MM.1S (cell line): ENCODE results near the gene GLIS2.

Source experiments
- DNase-seq: peaks from one replicate; pipeline ENCODE4 v3.0.0-alpha.2; 2015
- H2AFZ ChIP-seq: fragments of 300-600 bp; sonication (generic); 2 replicates; pipeline ENCODE4 v1.6.0; 2016; ENCODE audit warnings: antibody characterized with exemption, low read length
- H3F3A ChIP-seq: fragments of 300-600 bp; sonication (generic); 2 replicates; pipeline ENCODE4 v1.6.1; 2016; ENCODE audit warnings: mild to moderate bottlenecking, antibody characterized with exemption, low read length, moderate library complexity, mixed read lengths; ENCODE audit not compliant: insufficient read depth
- H3K27ac ChIP-seq: fragments of 300-600 bp; sonication (generic); 2 replicates; pipeline ENCODE4 v1.5.1; 2016; ENCODE audit warnings: mild to moderate bottlenecking, low read length
- H3K27me3 ChIP-seq: fragments of 300-600 bp; sonication (generic); replicated peaks from 2 replicates; pipeline ENCODE4 v1.6.0; 2016; ENCODE audit warnings: low read length; ENCODE audit not compliant: insufficient read depth
- H3K36me3 ChIP-seq: fragments of 300-600 bp; sonication (generic); replicated peaks from 2 replicates; pipeline ENCODE4 v1.6.1; 2016; ENCODE audit warnings: mild to moderate bottlenecking, low read length, mixed read lengths; ENCODE audit not compliant: insufficient read depth
- H3K4me1 ChIP-seq: fragments of 300-600 bp; sonication (generic); 2 replicates; pipeline ENCODE4 v1.6.1; 2016; ENCODE audit warnings: low read length, mixed read lengths
- H3K4me2 ChIP-seq: fragments of 300-600 bp; sonication (generic); 2 replicates; pipeline ENCODE4 v1.6.0; 2016; ENCODE audit warnings: low read depth, low read length
- H3K4me3 ChIP-seq: fragments of 300-600 bp; sonication (generic); 2 replicates; pipeline ENCODE4 v1.5.1; 2016; ENCODE audit warnings: low read length, mixed read lengths
- H3K79me2 ChIP-seq: fragments of 300-600 bp; sonication (generic); 2 replicates; pipeline ENCODE4 v1.6.1; 2016; ENCODE audit warnings: mixed run types, low read length, mixed read lengths
- H3K9ac ChIP-seq: fragments of 300-600 bp; sonication (generic); 2 replicates; pipeline ENCODE4 v1.6.1; 2016; ENCODE audit warnings: low read length, mixed read lengths
- H3K9me2 ChIP-seq: fragments of 300-600 bp; sonication (generic); replicated peaks from 2 replicates; pipeline ENCODE4 v1.6.1; 2016; ENCODE audit warnings: mild to moderate bottlenecking, low read length, mixed read lengths; ENCODE audit not compliant: insufficient read depth
- H3K9me3 ChIP-seq: fragments of 300-600 bp; sonication (generic); replicated peaks from 2 replicates; pipeline ENCODE4 v1.6.1; 2016; ENCODE audit warnings: mild to moderate bottlenecking, low read length, mixed read lengths; ENCODE audit not compliant: insufficient read depth
- H4K20me1 ChIP-seq: fragments of 300-600 bp; sonication (generic); 2 replicates; pipeline ENCODE4 v1.6.1; 2016; ENCODE audit warnings: mild to moderate bottlenecking, low read length, moderate library complexity, mixed read lengths; ENCODE audit not compliant: insufficient read depth
- CTCF ChIP-seq: fragments of 300-600 bp; sonication (generic); IDR thresholded peaks from 2 replicates; pipeline ENCODE4 v1.5.1; 2016; ENCODE audit warnings: antibody characterized with exemption, low read length, mixed read lengths
- EZH2 ChIP-seq: fragments of 300-600 bp; sonication (generic); optimal IDR thresholded peaks from 2 replicates; pipeline ENCODE3; 2017; ENCODE audit warnings: low read depth, mild to moderate bottlenecking, antibody characterized with exemption, low read length, mixed read lengths
- EZH2phosphoT487 ChIP-seq: fragments of 300-600 bp; sonication (generic); IDR thresholded peaks from 2 replicates; pipeline ENCODE4 v1.6.1; 2018; ENCODE audit warnings: antibody characterized with exemption, low read length

GLIS2 gene

GRCh38 chr16:4350787-4351659, 35.2 kb downstream of the GLIS2 start, which contains the start of gene PAM16:
Gene PAM16, minus strand, starts transcription at chr16:4351321. Its CDS starts 87 bp downstream, at chr16:4351234.
- no peaks in the 10 kb centered on the region for H3K36me3 ChIP-seq
- H3K9ac ChIP-seq = peak within 1 kb of the TSS; percentile 66
- peaks cover 42% of the 10 kb centered on the region for H3K79me2 ChIP-seq
- no peaks in the 10 kb centered on the region for H3K9me2 ChIP-seq
- peak within 1 kb of the TSS; percentile 77 for H3K4me3 ChIP-seq
- no peaks in the 10 kb centered on the region for H3K27me3 ChIP-seq
- peak within 1 kb of the TSS; percentile 33 for H3K27ac ChIP-seq
- H2AFZ ChIP-seq = peak within 1 kb of the TSS; percentile 31
- no peaks in the 10 kb centered on the region for H4K20me1 ChIP-seq
- TF ChIP-seq EZH2 (no peak), CTCF (no peak), EZH2phosphoT487 (no peak)
- peak within 1 kb of the TSS; percentile 49 for H3K4me2 ChIP-seq
- H3K4me1 ChIP-seq = 0 out of 2 replicates have a peak, but pooled peaks cover 4% of the 10 kb centered on the region
- no peaks in the 10 kb centered on the region for H3K9me3 ChIP-seq
- peak; percentile 95 for DNase-seq
- peaks cover 26% of the 10 kb centered on the region for H3F3A ChIP-seq

DNA sequence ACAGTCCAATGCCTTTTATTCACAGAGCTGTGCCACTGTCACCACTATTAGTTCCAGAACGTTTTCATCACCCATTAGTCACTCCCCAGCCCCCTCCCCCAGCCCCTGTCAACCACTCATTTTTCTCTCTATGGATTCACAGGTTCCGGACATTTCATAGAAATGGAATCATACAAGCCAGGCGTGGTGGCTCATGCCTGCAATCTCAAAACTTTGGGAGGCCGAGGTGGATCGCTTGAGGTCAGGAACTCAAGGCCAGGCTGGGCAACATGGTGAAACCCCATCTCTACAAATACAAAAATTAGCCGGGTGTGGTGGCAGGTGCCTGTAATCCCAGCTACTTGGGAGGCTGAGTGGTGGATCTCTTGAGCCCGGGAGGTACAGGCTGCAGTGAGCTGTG, 36.0 kb downstream of the GLIS2 start:
- H3K4me2 ChIP-seq = peak overlapping the region; percentile 49; the same call in 1 of the 2 replicates
- H3F3A ChIP-seq = peaks cover 19% of the 10 kb centered on the region
- no peaks in the 10 kb centered on the region for H3K9me3 ChIP-seq
- peak overlapping the region; percentile 16 for H3K27ac ChIP-seq
- no peaks in the 10 kb centered on the region for H3K36me3 ChIP-seq
- TF ChIP-seq EZH2phosphoT487 (no peak), CTCF (no peak), EZH2 (no peak)
- no peak overlapping the region for H3K9ac ChIP-seq
- peaks cover 38% of the 10 kb centered on the region for H3K79me2 ChIP-seq
- no peaks in the 10 kb centered on the region for H3K9me2 ChIP-seq
- H2AFZ ChIP-seq = no peak overlapping the region
- DNase-seq = no peak
- H4K20me1 ChIP-seq = no peaks in the 10 kb centered on the region
- H3K27me3 ChIP-seq = no peaks in the 10 kb centered on the region
- H3K4me3 ChIP-seq = no peak overlapping the region
- H3K4me1 ChIP-seq = 0 out of 2 replicates have a peak, but pooled peaks cover 4% of the 10 kb centered on the region

DNA sequence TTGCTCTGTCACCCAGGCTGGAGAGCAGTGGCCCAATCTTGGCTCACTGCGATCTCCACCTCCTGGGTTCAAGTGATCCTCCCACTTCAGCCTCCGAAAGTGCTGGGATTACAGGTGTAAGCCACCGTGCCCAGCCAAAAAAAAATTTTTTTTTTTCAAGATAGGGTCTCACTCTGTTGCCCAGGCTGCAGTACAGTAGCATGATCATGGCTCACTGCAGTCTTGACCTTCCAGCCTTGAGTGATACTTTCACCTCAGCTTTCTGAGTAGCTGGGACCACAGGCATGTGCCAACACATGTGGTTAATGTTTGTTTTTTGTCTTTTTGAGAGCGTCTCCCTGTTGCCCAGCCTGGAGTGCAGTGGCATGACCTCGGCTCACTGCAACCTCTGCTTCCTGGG, 37.0 kb downstream of the GLIS2 start:
- DNase-seq = no peak
- no peaks in the 10 kb centered on the region for H3K9me2 ChIP-seq
- peaks cover 19% of the 10 kb centered on the region for H3F3A ChIP-seq
- no peaks in the 10 kb centered on the region for H4K20me1 ChIP-seq
- no peaks in the 10 kb centered on the region for H3K27me3 ChIP-seq
- H3K9me3 ChIP-seq = no peaks in the 10 kb centered on the region
- no peak overlapping the region for H3K27ac ChIP-seq
- 0 out of 2 replicates have a peak, but pooled peaks cover 4% of the 10 kb centered on the region for H3K4me1 ChIP-seq
- H3K4me2 ChIP-seq = no peak overlapping the region
- no peak overlapping the region for H3K4me3 ChIP-seq
- TF ChIP-seq CTCF (no peak), EZH2phosphoT487 (no peak), EZH2 (no peak)
- H3K9ac ChIP-seq = no peak overlapping the region
- H3K79me2 ChIP-seq = peaks cover 28% of the 10 kb centered on the region
- no peaks in the 10 kb centered on the region for H3K36me3 ChIP-seq
- no peak overlapping the region for H2AFZ ChIP-seq
